HG02885 (cell line): ENCODE data around the gene ARMC7.
"Not testable (repeated sequence)": the region's sequence is repeated elsewhere in the genome, so short reads cannot be mapped to it uniquely, and the experiment has no call there.

Experiments used
- ATAC-seq: cut with Tn5 transposase; IDR thresholded peaks from one replicate; pipeline ENCODE4 v1.9.1; 2021; ENCODE audit warnings: mild to moderate bottlenecking; ENCODE audit not compliant: unreplicated experiment, poor library complexity

Gene ARMC7

GRCh38 chr17:75109407-75110233 lies at the start of gene ARMC7:
TSS of gene ARMC7 (plus strand) at chr17:75109969. CDS start at chr17:75110289, 320 bp downstream.
- ATAC-seq = peak; percentile 79

- ATAC-seq = no peak
These were observed 49.2 kb upstream of the ARMC7 start for GRCh38 chr17:75060434-75061054.

GRCh38 chr17:75061055-75061438 lies 48.7 kb upstream of the ARMC7 start:
- ATAC-seq = no peak

- no peak for ATAC-seq
These were observed 48.2 kb upstream of the ARMC7 start for GRCh38 chr17:75061618-75062017.

- ATAC-seq = no peak
These were observed 46.6 kb upstream of the ARMC7 start for GRCh38 chr17:75063201-75063600.

GRCh38 chr17:75063626-75064025 lies 46.1 kb upstream of the ARMC7 start:
- ATAC-seq = no peak

- no peak for ATAC-seq
These were observed 45.7 kb upstream of the ARMC7 start for GRCh38 chr17:75064040-75064439.

- no peak for ATAC-seq
These were observed 45.3 kb upstream of the ARMC7 start for GRCh38 chr17:75064460-75064859.

- ATAC-seq = no peak
These were observed 44.8 kb upstream of the ARMC7 start for GRCh38 chr17:75064867-75065561.

GRCh38 chr17:75065562-75066151 lies 44.1 kb upstream of the ARMC7 start:
- no peak for ATAC-seq

- no peak for ATAC-seq
These were observed 41.9 kb upstream of the ARMC7 start for GRCh38 chr17:75067856-75068255.

GRCh38 chr17:75068750-75069149 lies 41.0 kb upstream of the ARMC7 start:
- ATAC-seq = no peak

- ATAC-seq = no peak
These were observed 40.0 kb upstream of the ARMC7 start for GRCh38 chr17:75069783-75070182.

- ATAC-seq = not testable (repeated sequence)
These were observed 38.1 kb upstream of the ARMC7 start for GRCh38 chr17:75071478-75072271.

GRCh38 chr17:75072909-75073308 lies 36.9 kb upstream of the ARMC7 start:
- not testable (repeated sequence) for ATAC-seq

GRCh38 chr17:75073618-75074047 lies 36.1 kb upstream of the ARMC7 start:
- no peak for ATAC-seq

- ATAC-seq = no peak
These were observed 35.2 kb upstream of the ARMC7 start for GRCh38 chr17:75074532-75074931.

- ATAC-seq = no peak
These were observed 34.0 kb upstream of the ARMC7 start for GRCh38 chr17:75075597-75076336.

- ATAC-seq = no peak
These were observed 32.7 kb upstream of the ARMC7 start for GRCh38 chr17:75077072-75077495.
